ENCODE data around the gene SPA17.

SPA17 gene

DNA sequence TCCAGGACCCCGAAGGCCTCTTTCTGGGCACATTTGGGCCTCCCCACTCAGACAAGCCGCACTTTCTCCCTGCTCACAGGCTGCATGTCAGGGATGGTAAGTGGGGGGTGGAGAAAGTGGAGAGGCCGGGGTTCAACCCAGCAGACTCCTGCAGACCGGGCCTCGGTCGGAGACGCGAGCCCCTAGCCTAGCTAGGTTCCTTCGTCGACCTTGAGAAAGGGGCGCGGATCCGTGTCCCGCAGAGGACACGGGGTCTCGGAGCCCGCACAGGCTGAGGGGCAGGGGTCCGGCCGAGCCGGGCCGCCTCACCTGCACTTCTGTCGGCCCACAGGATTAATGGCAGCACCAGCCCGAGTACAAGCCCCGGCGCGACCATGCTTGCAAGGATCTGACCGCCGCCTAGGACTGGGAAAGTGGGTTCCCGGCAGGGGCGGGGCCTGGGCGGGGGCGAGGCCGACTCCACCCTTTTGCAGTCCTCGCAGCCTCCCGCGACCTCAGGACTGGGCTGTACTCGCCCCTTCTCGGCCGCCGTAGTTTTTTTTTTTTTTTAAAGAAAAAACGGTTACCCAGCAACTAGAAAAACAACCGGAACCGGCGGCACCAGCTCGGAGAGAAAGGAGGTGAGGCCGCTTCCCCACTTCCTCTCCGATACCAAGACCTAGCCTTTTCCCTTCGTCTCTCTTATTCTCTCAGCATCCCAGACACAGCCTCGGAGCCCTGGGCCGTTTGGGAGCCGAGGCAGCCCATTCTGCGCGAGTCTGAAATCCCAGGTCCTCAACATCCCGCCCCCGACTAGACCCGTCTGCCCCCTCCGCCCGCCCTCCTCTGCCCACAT, at the start of gene SPA17, which contains the start of gene SIAE:
Gene SPA17 (plus strand): TSS at position 572 of the 835 bp plus-strand sequence. CDS start 1,361 bp downstream, outside the sequence.
Gene SIAE (minus strand): TSS at position 407 of the 835 bp plus-strand sequence. CDS start 31 bp downstream, at position 376.
- DNase-seq (ENCODE audit: low spot score), result peak; percentile 89

DNA sequence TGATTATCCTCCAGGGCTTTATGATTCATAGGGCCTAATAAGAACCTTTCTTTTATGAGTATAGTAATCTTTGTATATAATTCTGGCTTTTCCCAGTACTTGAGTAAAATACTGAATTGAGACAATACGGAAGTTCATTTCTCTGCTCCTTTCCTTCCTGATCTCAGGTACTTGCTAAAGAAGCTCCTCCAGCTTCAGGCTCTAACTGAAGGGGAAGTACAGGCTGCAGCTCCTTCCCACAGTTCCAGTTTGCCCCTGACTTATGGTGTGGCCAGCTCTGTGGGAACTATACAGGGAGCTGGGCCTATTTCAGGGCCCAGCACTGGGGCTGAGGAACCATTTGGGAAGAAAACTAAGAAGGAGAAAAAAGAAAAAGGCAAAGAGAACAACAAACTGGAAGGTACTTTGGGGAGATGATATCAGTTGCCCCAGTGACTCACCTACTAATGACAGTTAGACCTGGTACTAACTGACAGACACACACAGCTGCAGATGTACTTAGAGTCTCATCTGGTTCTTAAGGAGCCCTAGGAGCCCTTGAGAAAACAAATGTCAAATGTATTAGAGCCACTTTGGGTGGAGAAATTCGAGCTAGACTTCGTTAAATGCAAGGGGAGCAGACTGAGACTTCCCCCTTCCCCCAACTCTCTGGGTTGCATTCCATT, 48.1 kb upstream of the SPA17 start:
- DNase-seq (ENCODE audit: low spot score), result no peak

- no peak for DNase-seq (ENCODE audit: low spot score)
Observed at GRCh38 chr11:124627546-124627945, 46.2 kb upstream of the SPA17 start.

- DNase-seq (ENCODE audit: low spot score), result no peak
Observed at GRCh38 chr11:124629961-124630360, 43.7 kb upstream of the SPA17 start.

GRCh38 chr11:124633355-124633754, 40.3 kb upstream of the SPA17 start:
- DNase-seq (ENCODE audit: low spot score), result no peak

DNA sequence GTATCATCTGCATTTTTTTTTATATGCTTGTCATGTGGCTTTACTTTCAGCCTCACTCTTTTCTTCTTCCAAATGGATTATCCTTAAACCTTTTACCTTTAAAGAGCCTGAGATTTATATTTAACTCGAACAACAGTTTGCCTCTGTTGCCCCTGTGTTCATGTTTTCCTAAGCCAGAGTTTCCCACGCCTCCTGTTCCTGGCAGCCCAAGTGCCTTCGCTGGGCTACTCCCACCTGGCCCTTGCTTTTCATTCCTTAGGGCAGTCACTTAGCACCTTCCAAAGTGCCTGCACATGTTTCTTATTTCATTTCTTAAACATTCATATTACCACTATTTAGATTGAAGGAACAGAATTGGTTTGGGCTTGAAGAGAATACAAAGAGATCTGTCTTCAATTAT, 37.8 kb upstream of the SPA17 start:
- DNase-seq (ENCODE audit: low spot score), result no peak

DNA sequence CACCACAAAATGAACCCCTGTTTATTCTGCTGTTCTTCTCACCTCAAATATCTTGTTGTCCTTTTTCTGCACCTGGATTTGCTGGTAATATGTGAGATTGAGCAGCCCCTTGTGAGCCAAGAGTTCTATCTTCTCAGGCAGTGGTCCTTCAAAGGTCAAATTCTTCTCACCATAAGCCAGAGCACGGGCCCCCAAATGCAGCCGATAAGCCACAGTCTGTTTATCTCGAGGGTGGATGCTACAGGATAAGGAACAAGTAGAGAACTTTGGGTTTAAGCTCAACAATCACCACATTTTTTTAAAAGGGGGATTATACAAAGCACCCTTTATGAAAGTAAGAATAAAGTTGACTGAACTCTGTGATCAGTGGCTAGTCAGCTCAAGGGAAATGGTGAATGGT, 35.2 kb upstream of the SPA17 start:
- DNase-seq (ENCODE audit: low spot score), result no peak

DNA sequence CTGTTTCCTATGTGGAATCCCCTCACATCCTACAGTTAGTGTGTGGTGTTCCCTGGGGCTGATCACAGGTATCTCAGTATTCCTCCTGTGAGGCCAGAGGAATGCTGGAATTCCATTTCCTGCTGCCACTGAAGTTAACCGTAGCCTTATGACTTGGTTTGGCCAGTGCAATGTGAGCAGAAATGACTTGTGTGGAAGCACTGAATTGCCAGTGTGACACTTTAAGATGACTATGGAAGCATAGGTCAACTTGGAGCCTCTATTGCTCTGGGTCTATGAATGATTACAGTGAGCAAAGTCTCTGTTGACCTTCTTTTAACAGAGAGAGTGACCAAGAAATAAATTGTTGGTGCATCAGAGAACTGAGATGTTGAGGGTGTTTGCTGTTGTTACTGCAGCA, 34.5 kb upstream of the SPA17 start:
- DNase-seq (ENCODE audit: low spot score), result no peak

- no peak for DNase-seq (ENCODE audit: low spot score)
Observed at GRCh38 chr11:124640666-124641065, 33.0 kb upstream of the SPA17 start.

DNA sequence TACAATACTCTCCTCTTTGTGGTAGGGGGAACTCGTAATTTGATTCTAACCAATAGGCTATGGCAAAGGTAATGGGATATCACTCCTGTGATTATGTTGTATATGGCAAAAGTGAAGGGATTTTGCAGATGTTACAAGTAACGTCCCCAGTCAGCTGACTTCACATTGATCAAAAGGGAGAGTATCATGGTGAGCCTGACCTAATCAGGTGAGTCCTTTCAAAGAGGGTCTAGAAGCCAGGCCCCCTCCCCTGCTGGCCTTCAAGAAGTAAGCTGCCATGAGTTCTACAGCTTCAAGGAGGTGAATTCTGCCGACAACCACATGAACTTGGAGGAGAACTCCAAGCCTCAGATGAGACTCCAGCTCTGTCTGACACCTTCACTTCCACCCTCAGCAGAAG, 31.1 kb upstream of the SPA17 start:
- DNase-seq (ENCODE audit: low spot score), result no peak

- no peak for DNase-seq (ENCODE audit: low spot score)
Observed at GRCh38 chr11:124643042-124643604, 30.6 kb upstream of the SPA17 start.

DNA sequence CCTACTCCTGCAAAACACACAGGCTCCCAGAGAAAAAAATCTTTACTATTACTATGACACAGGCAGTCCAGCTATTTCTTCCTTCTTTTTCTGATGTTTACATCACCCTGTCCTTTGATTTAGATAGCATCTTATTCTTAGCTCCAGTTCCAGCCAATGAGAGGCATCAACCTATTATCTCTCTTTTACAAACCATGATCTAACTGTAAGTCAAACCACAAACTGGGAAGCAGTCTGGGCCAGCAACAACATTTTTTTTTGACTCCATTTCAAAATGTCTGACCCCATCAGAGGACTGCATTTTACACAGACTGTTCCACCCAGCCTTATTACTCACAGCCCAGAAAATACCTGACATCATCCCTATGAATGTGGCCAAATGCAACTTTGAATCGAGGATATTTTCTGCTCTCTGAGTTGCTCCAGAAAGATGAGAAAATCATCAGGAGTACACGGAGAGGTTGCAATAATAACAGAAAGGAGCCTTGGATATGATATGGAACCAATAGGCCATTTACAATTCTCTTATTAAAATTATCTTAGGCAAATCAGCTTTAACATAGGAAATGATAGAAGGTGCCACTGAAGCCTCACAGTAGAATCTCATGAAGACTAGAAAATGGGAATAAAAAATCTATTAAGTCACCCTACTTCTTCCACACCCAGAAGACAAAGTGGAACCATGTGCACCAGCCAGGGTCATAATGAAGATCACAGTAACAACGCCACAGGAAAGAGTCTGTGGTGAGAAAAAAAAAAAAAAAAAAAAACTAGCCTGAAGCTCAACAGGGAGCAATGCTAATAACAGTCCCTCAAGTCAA, 29.9 kb upstream of the SPA17 start:
- no peak for DNase-seq (ENCODE audit: low spot score)

GRCh38 chr11:124644426-124645280, 29.1 kb upstream of the SPA17 start:
- peak; percentile 32 for DNase-seq (ENCODE audit: low spot score)

DNA sequence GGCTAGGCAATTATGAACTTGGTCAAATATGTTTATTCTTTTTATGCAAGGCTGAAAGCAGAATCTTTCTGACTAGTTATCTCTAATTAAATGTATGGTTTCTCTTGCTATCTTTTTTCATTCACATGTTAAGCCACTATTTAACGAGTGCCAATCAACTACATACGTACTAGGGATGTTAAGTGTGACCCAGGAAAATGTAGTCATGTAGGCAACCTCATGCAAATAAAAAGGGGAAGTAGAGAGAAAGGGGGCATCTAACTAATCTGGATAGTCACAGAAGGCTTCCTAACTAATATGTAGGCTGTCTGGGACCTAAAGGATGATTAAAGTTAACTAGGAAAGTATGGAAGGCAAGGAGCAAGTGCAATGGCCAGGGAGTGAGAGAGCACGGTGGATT, 27.6 kb upstream of the SPA17 start:
- DNase-seq (ENCODE audit: low spot score), result no peak

GRCh38 chr11:124648610-124649009, 25.1 kb upstream of the SPA17 start:
- no peak for DNase-seq (ENCODE audit: low spot score)

GRCh38 chr11:124656774-124657630, 16.7 kb upstream of the SPA17 start:
- no peak for DNase-seq (ENCODE audit: low spot score)

GRCh38 chr11:124657904-124658303, 15.8 kb upstream of the SPA17 start:
- no peak for DNase-seq (ENCODE audit: low spot score)

DNA sequence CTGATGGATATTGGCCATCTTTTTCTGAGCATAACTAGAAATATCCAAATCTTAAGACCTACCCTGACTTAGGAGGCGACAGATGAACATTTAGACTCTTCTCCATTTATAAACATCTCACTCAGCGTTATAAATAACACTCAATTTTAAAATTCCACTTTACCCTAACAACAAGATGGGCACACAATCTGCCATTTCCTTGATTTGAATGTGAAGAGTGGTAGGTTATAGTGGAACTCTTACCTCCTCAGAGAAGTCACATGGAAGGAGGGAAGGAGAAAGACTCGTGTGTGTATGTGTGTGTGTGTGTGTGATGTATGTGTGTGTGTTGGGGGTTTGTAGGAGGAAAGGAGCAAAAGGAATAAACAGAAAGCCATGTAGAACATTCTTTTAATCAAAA, 15.2 kb upstream of the SPA17 start:
- no peak for DNase-seq (ENCODE audit: low spot score)

DNA sequence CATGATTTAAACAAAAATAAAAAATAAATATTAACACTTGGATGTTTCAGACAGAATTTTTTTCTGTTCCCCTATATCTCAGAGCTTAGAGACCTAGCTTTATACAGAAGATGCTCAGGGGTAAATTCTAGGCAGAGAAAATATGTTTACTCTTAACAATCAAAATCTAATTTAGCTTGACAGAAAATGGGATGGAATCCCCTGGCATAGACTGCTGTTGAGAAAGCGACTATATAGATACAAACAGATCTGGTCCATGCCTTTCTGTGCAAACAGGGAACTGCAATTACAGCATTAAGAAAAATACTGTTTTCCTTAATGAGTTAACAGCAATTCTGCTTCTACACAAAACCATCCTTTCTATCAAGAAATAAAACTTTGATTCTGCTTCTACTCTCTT, 14.7 kb upstream of the SPA17 start:
- DNase-seq (ENCODE audit: low spot score), result no peak

GRCh38 chr11:124661553-124661952, 12.2 kb upstream of the SPA17 start:
- DNase-seq (ENCODE audit: low spot score), result no peak
